Right lobe of liver (tissue), 6 donors: ENCODE results near the gene TSNAXIP1. TPM values are rescaled to one million over a fixed set of nuclear protein-coding genes. Genes with fewer than 3 reads are reported as not detected.

Experiments used
- ATAC-seq, 4 donors: fragments of 200-7000 bp; cut with Tn5 transposase; one replicate each; pipeline ENCODE4 v1.9.1; 2020; ENCODE audit warnings: mild to moderate bottlenecking in 4 of 4, moderate library complexity in 4 of 4
- DNase-seq, 3 donors: peaks; one replicate each; pipeline ENCODE4 v3.0.0-alpha.2; 2020
- H3K27ac ChIP-seq, 3 donors: fragments of 200-600 bp; one replicate each; pipeline ENCODE4 v1.8.0; 2022
- H3K27me3 ChIP-seq, 2 donors: fragments of 200-600 bp; one replicate each; pipeline ENCODE4 v1.8.0; 2022
- H3K36me3 ChIP-seq, 4 donors: fragments of 200-600 bp; sonication (generic) in 1 of 4; one replicate each; pipeline versions ENCODE4 v1.5.1 to v1.8.0; 2017 to 2022; ENCODE audit warnings: control low read depth in 1 of 4
- H3K4me1 ChIP-seq, 4 donors: fragments of 200-600 bp; sonication (generic) in 1 of 4; one replicate each; pipeline versions ENCODE4 v1.5.1 to v1.8.0; 2017 to 2022; ENCODE audit warnings: control low read depth in 1 of 4
- H3K4me3 ChIP-seq, 3 donors: fragments of 200-600 bp; one replicate each; pipeline ENCODE4 v1.8.0; 2022
- H3K9me3 ChIP-seq, 4 donors: fragments of 200-600 bp; sonication (generic) in 1 of 4; one replicate each; pipeline versions ENCODE4 v1.5.1 to v1.8.0; 2017 to 2022; ENCODE audit warnings: control low read depth in 1 of 4
- POLR2A ChIP-seq: fragments of 450-650 bp; IDR thresholded peaks from one replicate; pipeline ENCODE4 v1.6.1; 2017; ENCODE audit warnings: antibody characterized with exemption, mild to moderate bottlenecking
- WGBS: methylation state at CpG from one replicate; pipeline ENCODE4 v1.1.6; 2018; ENCODE audit warnings: low coverage, low lambda C conversion rate; ENCODE audit not compliant: insufficient coverage; ENCODE audit errors: missing lambda C conversion rate; 5-methylcytosine and 5-hydroxymethylcytosine counted together
- intact Hi-C, 2 donors: fragments of 100-400 bp; cut with DNase I; formaldehyde crosslinking; loops; one replicate each; pipeline versions ENCODE4 v1.11.2 to v1.14.1; 2022
- total RNA-seq, 6 experiments: library from RNA; depleted of rRNA in 2 of 6; stranded (reverse); fragments of >200 nt in 2 of 6; fragmentation: NEBNext Ultra II Directional in 3 of 6; extraction: Animal tissue kit (Norgen Biotek cat#: 25700) in 3 of 6; gene quantifications; one replicate each; pipeline versions ENCODE4 v1.1.0 to v1.2.4, GENCODE V29; 2016 to 2023
- TF ChIP-seq, protein P1 (sequence below), 4 donors: fragments of 200-600 bp in 3 of 4; fragments of 450-650 bp in 1 of 4; IDR thresholded peaks; one replicate each; pipeline versions ENCODE4 v1.5.1 to v1.8.0; 2016 to 2022; ENCODE audit warnings: antibody characterized with exemption in 4 of 4, mild to moderate bottlenecking in 2 of 4
- donor health status: DM: no; HTN: yes; CAD: no.
- donor health status: DM: no; HTN: no; CAD: no.
- donor health status: DM: no; HTN: no; CAD: no.
- donor health status: DM: no; HTN: yes; CAD: no.
- donor health status: DM: no; HTN: yes; CAD: no.

TSNAXIP1 gene
- total RNA-seq, 6 experiments from 2014 or later, result 0.42 to 1.2 (median 0.99) TPM

- no peaks in the 10 kb centered on the region for H3K9me3 ChIP-seq
- peaks cover 0 to 33% (median 5%) of the 10 kb centered on the region in 4 donors for H3K36me3 ChIP-seq
- intact Hi-C loops, result no loop called here
- WGBS, result 98% methylated on average over 5 of the region's 5 CpGs
- no peaks in the 10 kb centered on the region for H3K27me3 ChIP-seq
- TF ChIP-seq, protein P1, sequence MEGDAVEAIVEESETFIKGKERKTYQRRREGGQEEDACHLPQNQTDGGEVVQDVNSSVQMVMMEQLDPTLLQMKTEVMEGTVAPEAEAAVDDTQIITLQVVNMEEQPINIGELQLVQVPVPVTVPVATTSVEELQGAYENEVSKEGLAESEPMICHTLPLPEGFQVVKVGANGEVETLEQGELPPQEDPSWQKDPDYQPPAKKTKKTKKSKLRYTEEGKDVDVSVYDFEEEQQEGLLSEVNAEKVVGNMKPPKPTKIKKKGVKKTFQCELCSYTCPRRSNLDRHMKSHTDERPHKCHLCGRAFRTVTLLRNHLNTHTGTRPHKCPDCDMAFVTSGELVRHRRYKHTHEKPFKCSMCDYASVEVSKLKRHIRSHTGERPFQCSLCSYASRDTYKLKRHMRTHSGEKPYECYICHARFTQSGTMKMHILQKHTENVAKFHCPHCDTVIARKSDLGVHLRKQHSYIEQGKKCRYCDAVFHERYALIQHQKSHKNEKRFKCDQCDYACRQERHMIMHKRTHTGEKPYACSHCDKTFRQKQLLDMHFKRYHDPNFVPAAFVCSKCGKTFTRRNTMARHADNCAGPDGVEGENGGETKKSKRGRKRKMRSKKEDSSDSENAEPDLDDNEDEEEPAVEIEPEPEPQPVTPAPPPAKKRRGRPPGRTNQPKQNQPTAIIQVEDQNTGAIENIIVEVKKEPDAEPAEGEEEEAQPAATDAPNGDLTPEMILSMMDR (IDR thresholded peaks at IDR 0.05), result no peak
- TF ChIP-seq POLR2A, result no peak
- no peak overlapping the region for H3K4me3 ChIP-seq
- H3K27ac ChIP-seq, result no peak overlapping the region
- DNase-seq (no peak), ATAC-seq (no peak)
- H3K4me1 ChIP-seq, result no peaks in the 10 kb centered on the region
Measured at GRCh38 chr16:67796099-67796718, 10.5 kb upstream of the TSNAXIP1 start.

GRCh38 chr16:67800338-67800926 is 6.3 kb upstream of the TSNAXIP1 start:
- intact Hi-C loops, result loop anchor here in 1 of 2 donors (10.0 kb wide), 1 partner anchor 126 kb away; no protein-coding TSS in a partner anchor
- H3K36me3 ChIP-seq, result peaks cover 0 to 51% (median 8%) of the 10 kb centered on the region in 4 donors
- DNase-seq, result no peak
- no peaks in the 10 kb centered on the region for H3K9me3 ChIP-seq
- peak in 1 of 4 donors; percentile 18 for ATAC-seq
- no peaks in the 10 kb centered on the region for H3K27me3 ChIP-seq
- H3K27ac ChIP-seq, result no peak overlapping the region
- 86% methylated on average over 1 of the region's 7 CpGs for WGBS
- H3K4me1 ChIP-seq, result peaks cover 0 to 25% (median 5%) of the 10 kb centered on the region in 4 donors
- H3K4me3 ChIP-seq, result no peak overlapping the region
- TF ChIP-seq POLR2A, result no peak

- DNase-seq (no peak), ATAC-seq (no peak)
- TF ChIP-seq, protein P1 (IDR thresholded peaks at IDR 0.05), result no peak
- no peak for TF ChIP-seq POLR2A
- Histone ChIP-seq H3K4me1 (peaks cover 0 to 25% (median 6%) of the 10 kb centered on the region in 4 donors), H3K27ac (no peak overlapping the region), H3K4me3 (no peak overlapping the region), H3K27me3 (no peaks in the 10 kb centered on the region), H3K9me3 (no peaks in the 10 kb centered on the region), H3K36me3 (peaks cover 0 to 49% (median 8%) of the 10 kb centered on the region in 4 donors)
- 83% methylated on average over 1 of the region's 1 CpG for WGBS
- intact Hi-C loops, result loop anchor here in 1 of 2 donors (10.0 kb wide), 1 partner anchor 126 kb away; no protein-coding TSS in a partner anchor
Measured at GRCh38 chr16:67801241-67801640, 5.4 kb upstream of the TSNAXIP1 start.

DNA sequence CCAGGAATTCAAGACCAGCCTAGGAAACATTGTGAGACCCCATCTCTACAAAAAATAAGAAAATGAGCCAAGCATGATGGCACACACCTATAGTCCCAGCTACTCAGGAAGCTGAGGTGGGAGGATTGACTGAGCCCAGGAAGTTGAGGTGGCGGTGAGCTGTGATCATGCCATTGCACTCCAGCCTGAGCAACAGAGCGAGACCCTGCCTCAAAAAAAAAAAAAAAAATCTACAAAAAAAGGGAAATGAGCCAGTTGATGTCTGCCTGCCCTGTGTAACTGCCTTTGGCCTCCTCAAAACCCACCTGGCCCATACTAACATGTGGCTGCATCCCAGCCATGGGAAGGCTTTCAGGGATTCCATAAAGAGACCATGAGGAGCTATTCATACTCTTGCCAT is 4.8 kb upstream of the TSNAXIP1 start:
- 83% methylated on average over 1 of the region's 2 CpGs for WGBS
- Histone ChIP-seq H3K9me3 (no peaks in the 10 kb centered on the region), H3K4me3 (no peak overlapping the region), H3K4me1 (peaks cover 0 to 25% (median 6%) of the 10 kb centered on the region in 4 donors), H3K36me3 (peaks cover 0 to 44% (median 8%) of the 10 kb centered on the region in 4 donors), H3K27me3 (no peaks in the 10 kb centered on the region), H3K27ac (no peak overlapping the region)
- DNase-seq (no peak), ATAC-seq (no peak)
- intact Hi-C loops, result loop anchor here in 1 of 2 donors (10.0 kb wide), 1 partner anchor 127 kb away; no protein-coding TSS in a partner anchor
- TF ChIP-seq, protein P1 (IDR thresholded peaks at IDR 0.05), result no peak
- TF ChIP-seq POLR2A, result no peak

DNA sequence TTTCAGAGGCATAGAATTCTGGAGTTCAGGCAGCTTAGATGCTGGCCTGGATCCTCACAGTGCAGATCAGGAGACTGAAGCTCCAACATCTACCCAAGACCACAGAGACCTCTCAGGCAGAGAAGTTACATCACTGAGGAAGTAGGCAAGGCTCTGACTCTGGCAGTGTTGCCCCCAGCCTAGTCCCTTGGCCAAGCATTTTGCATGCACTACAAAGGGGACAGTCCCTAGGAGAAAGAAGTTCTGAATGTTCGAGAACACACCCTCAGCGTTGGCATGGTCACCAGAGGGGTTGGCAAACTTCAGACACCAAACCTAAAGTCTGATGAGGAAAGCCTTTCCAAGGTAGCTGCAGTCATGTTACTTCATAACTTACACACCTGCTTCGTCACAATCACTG is 2.8 kb upstream of the TSNAXIP1 start:
- 74% methylated on average over 3 of the region's 3 CpGs for WGBS
- H3K27me3 ChIP-seq, result no peaks in the 10 kb centered on the region

More for the DNA sequence above, 2.8 kb upstream of the TSNAXIP1 start:
- H3K36me3 ChIP-seq, result peaks cover 0 to 27% (median 8%) of the 10 kb centered on the region in 4 donors
- no peak overlapping the region for H3K27ac ChIP-seq
- DNase-seq, result no peak
- peaks cover 0 to 30% (median 6%) of the 10 kb centered on the region in 4 donors for H3K4me1 ChIP-seq
- TF ChIP-seq, protein P1 (IDR thresholded peaks at IDR 0.05), result no peak
- TF ChIP-seq POLR2A, result no peak
- H3K4me3 ChIP-seq, result no peak overlapping the region
- ATAC-seq, result no peak
- intact Hi-C loops, result loop anchor here in 1 of 2 donors (10.0 kb wide), 1 partner anchor 129 kb away; no protein-coding TSS in a partner anchor
- H3K9me3 ChIP-seq, result no peaks in the 10 kb centered on the region
